K562 treated with DMSO at 1 percent for 4 hours (cell line): Measurements from ENCODE around the gene ACER3. TPM values are rescaled to one million over a fixed set of nuclear protein-coding genes. Genes with fewer than 3 reads are reported as not detected.

ENCODE experiments used
- total RNA-seq: library from RNA; unstranded; fragments of 300-600 nt; gene quantifications from 2 replicates; pipeline ENCODE4 v1.2.3, GENCODE V29; 2022; ENCODE audit not compliant: insufficient read depth

The ACER3 gene
- total RNA-seq, result 6.0 and 8.2 TPM in 2 replicates

DNA sequence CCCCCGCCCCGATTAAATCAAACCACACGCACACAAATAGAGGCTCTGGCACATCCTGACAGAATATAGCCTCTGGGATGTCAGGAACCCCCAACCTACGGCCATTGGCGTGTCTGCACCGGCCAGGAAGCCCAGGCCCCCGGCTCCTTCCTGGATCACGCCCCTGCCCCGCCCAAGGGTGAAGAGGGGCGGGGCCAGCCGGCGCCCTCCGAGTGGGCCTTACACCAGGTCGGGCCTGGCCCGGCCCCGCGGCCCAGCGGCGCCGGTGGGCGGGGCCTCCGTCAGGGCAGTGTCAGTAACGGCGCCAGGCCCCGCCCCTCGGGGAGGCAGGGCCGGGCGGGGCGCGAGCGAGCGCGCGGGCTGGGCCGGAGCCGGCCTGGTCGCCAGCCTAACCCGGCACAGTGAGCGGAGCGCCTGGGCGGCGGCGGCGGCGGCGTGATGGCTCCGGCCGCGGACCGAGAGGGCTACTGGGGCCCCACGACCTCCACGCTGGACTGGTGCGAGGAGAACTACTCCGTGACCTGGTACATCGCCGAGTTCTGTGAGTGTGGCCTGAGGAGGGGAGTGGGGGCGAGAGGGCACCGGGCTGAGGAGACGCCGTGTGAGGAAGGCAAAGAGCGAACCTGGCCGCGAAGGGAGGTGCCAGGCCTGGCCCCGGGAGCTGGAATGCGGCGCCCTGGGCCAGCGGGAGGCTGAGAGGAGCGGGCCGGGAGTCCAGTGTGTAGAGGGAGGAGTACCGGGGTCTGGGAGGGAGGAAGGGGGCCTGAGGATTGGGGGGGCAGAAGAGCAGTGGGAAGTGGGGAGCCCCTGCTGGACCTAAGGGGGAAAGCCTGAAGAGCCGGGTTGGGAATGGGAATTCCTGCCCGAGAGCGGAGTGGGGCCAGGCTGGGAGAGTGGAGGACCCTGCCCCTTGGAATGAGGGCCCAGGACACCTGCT, at the start of gene ACER3:
Gene ACER3, plus strand, starts transcription at position 380 of the 937 bp plus-strand sequence. Its CDS starts 59 bp downstream, at position 439.

DNA sequence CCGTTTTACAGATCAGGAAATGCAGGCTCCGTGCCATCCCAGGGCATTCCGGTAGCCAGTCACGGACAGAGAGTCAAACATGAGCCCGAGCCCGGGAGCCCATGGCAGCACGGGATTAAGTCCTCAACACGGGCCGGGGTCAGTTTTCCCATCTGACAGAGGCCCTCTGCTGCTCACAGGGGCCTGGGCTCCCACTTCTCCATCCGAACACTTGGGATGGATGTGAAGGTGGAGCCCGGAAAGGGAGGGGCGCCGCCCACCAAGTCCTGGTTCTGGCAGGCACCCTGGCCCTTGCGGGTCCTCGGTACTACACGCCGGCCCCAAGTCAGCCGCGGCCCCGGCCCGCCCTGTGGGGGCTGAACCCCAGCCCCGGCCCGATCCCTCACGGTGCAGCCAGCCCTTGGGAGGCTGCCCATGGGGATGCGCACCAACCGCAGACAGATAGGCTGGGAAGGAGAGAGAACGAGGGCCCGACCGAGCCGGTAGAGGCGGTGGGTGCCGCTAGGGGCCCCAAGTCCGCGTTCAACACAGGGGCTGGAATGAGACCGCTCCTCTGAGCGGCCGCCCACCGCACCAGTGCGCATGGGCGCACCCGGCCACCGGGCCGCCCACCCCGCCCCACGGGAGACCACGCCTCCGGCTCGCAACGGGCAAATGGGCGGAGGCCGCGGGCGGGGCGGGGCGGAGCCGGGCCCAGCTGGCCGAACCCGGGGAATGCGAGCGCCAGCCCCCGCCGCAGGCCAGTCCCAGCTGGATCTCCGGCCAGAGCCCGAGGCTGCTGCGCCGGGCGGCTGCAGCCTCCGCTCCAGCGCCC, 205.7 kb downstream of the ACER3 start, which contains the start of gene CAPN5:
Gene CAPN5, plus strand, starts transcription at position 743 of the 814 bp plus-strand sequence. CDS start 17,916 bp downstream, outside the sequence.

Other genes with a start within 250 kb of the ACER3 start
- not detected in 2 replicates for gene LRRC32, start 190.2 kb upstream of the ACER3 start, total RNA-seq
- 5.0 and 7.5 TPM in 2 replicates for gene TSKU, start 77.6 kb upstream of the ACER3 start, total RNA-seq
- not detected in 2 replicates for gene B3GNT6, start 173.5 kb downstream of the ACER3 start, total RNA-seq
- gene CAPN5, start 206.1 kb downstream of the ACER3 start, total RNA-seq, result 0.37 and 0.81 TPM in 2 replicates
- not detected in 2 replicates for gene OMP, start 241.9 kb downstream of the ACER3 start, total RNA-seq